CD4-positive, alpha-beta T cell treated with Interleukin-17A for 4 hours (primary cell): ENCODE data around the gene SSBP3.

Experiments used
- DNase-seq: peaks from one replicate; pipeline ENCODE4 v3.0.0-alpha.2; 2020; ENCODE audit warnings: mixed read lengths

SSBP3 gene

DNA sequence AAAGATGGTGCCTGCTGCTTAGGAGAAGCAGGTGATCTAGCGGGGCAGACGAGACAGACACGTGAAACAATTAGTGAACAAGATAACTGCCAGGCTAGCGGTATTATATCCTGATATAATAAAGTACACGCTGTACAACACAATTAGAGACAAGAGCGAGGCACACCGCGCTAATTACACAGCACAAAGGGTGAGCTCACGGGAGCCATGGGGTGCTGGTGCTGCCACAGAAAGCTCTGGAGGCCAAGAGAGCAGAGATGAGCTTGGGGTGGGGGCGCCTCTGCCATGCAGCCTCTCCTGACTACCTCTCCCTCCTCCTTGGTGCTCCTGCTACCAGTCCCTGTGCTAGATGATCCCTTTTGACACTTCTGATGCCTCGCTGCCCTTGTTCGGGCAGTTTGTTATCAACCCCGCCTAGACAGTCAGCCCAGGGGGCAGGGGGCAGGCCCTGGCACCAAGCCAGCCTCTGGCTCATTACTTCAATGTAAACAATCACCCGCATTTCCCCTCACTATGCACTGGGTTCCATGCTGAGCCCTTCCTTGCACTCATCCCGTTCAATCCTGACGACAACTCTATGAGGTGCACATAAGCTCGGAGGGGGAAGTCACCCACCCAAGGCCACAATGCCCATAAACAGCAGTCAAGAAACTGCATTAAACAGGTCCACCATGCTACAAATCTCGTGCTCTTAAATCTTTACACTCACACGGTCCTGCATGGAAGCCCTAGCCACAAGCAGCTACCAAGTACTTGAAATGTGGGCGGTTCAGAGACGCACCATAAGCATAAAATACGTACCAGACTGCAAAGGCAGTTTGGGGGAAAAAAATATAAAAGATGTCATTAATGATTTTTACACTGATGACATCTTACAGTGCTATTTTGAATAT lies 103.0 kb downstream of the SSBP3 start:
- no peak for DNase-seq

GRCh38 chr1:54302549-54302948 lies 103.6 kb downstream of the SSBP3 start:
- no peak for DNase-seq

DNA sequence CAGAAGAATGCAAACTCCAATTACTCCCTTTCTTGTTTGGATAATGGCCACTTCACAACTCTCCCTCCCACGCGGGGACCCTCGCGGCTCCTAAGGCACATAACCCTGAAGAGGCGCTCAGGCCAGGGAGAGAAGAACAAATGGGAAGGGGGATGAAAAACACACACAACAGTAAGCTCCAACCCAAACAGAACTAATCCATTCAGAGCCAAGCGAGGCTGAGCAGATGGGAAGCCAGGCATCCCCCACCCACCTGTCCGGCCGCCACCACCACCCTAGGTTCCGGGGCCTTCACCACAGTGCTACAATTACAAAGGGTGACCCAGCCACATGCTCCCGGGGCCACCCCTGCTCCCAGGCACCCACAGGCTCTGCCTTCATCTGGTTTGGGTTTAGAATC lies 104.7 kb downstream of the SSBP3 start:
- no peak for DNase-seq

DNA sequence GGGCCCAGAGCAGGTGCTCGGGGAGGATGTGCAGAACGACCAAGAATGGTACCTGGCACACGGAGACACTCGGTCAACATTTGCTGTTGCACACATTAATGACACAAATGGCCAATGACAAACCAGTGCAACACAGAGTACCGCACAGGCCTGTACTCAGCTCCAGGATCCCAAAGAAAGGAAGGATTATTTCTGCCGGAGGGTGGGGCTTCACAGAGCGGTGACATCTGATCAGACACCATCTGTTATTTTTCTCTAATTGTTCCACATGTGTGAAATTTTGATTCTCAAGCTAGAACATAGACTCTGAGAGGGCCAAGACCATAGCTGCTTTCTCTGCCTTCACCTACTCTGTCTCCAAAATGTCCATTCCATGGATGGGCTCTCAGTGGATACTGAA lies 105.8 kb downstream of the SSBP3 start:
- DNase-seq = no peak

DNA sequence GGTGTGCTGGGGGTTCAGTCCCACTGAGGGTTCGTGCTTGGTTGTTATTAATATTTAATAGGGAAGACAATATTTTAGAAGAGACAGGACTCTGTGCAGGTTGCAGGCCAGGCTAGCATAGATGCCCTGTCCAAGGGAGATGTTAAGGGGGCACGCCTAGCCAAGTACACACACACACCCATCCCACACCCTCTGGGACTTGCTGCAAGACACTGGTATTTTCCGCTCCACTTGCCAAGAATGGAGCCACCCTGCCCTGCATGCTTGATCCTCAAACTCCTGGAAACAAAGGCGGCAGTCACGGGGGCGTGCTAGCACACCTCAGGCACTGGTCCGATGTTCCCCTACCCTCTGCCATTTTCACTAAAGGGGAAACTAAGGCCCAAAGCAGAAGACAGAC lies 107.2 kb downstream of the SSBP3 start:
- no peak for DNase-seq

DNA sequence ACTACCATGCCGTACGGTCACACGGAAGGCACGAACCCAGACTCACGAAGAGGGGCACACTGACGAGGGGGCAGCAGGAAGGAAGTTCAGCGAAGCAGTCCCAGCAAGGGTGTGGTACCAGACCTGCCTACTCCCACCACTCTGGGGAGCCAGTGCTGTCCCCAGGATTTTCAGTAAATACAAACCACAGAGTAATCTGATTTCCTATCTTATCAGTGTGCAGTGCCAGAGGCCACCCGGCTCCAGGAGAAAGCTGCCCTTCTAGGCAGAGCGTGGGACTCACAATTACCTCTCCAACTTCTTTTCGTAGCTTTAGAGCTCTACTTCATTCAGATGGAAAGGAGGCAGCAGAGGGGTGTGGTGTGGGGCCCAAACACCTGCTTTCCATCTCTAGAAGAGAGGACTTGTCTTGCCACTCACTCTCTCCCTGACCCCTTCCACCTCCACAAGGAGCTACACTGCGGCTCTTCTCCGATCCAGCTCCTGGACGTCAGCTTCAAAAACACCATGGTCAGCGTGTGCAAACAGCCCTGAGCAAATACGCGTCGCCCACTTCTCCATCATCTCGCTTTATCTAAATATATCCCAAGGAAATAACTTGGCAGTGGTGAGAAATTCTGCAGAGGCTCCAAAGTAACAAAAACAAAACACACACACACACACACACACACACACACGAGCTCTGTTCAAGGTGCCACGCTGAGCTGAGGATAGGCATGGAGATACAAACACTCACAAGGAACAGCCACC lies 107.7 kb downstream of the SSBP3 start:
- no peak for DNase-seq

DNA sequence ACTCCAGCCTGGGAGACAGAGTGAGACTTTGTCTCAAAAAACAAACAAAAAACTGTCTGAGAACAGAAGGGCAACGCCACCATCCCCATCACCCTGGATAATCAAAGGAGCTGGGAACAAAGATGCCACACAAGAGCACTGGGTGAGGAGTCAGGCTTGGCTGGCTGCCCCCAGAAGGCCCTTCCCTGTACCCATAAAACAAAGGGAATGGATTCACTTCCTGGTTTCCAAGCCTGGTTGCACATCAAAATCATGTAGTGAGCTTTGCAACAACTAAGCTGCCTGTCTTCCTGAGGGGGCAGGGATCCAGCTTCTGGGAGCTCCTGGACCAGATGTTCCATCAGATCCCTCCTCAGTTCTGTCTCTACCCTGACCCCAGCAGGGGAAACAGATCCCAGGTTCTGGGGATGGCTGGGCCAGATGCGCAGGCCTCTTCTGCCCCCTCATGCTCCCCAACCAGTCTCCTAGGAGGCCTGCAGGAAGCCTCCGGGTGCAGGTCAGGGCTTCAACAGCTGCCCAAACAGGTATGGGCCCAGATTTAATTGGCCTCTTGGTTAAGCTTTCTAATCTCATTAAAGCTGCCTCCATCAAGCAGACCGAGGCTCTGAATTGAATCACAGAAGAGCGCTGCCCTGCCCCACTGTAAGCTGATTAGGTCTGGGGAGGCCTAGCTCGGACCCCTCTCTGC lies 108.5 kb downstream of the SSBP3 start:
- no peak for DNase-seq

DNA sequence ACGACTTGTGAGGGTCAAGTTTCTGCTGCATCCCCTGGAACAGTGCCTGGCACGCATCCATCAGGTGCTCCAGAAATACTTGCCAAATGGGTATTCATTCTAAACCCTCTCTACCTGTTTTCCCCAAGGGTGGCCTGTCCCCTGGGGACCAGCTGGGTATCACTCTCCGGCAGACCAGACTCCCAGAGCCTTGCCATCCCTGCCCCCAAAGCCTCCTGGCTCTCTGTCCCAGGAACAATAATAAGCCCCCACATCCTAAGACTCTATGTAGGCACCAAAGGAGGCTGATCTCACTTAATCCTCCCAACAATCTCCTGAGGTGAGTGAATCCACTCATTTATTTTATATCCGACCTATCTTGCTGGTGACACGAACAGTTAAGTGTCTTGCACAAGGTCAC lies 109.5 kb downstream of the SSBP3 start:
- DNase-seq = no peak

GRCh38 chr1:54294887-54295286 lies 111.3 kb downstream of the SSBP3 start:
- DNase-seq = no peak

GRCh38 chr1:54292002-54292911 lies 113.9 kb downstream of the SSBP3 start:
- DNase-seq = no peak

DNA sequence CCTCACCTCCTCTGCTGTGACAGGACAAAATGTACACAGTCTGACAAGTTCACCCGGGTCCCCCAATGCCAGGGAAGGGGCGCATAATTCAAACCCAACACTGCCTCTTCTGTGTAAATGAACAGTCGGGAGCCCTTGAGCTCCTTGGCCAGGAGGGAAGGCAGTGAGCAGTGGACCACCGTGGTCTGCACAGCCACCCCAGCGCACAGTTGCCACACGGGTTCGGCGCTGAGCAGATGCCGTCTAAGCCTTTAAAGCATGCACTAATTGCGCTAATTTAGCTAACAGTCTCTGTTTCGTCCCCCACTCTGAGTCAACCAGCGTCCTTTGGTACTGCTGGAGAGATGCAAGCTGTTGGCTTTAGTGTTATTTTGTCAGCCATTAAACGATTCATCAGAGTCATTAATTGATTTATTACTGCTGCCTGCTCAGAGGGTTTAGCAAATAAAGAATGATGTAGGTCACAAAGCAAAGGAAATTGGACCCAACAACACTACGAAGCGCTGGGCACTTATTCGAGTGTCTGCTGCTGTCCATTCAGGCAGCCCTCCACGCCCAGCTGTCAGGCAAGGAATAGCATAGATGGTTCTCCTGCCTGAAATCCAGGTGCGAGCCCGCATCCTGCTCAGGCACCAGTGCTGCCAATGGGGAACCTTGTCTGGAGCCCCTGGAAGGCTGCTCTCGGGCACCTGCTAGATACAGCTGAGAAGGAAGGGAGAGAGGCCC lies 114.8 kb downstream of the SSBP3 start:
- DNase-seq = no peak

- peak; percentile 29 for DNase-seq
Observed at GRCh38 chr1:54290506-54291184, 115.5 kb downstream of the SSBP3 start.

DNA sequence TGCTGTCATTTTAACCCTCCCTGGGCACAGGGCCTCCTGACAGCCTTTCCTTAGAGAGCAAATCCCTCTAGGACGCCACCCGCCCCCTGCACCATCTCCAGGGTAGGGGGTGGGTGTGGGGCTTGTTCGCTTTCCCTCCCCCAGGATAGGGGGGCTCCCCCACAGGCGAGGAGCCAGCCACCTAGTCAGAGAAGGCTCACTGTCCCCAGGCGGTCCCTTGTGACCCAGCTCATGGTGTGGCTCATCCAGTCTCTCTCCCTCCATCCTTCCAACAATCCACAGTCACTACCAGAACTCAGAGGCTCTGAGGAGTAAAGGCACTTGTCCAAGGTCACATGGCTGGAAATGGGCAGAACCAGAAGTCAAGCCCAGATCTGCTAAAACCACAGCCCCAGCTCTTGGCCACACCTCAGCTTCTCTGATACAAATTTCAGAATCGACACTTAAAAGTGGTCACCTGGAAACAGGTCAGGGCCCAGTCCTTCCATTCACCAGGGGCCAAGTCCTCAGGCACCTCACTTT lies 116.4 kb downstream of the SSBP3 start:
- DNase-seq = no peak

GRCh38 chr1:54287801-54288211 lies 118.4 kb downstream of the SSBP3 start:
- no peak for DNase-seq

DNA sequence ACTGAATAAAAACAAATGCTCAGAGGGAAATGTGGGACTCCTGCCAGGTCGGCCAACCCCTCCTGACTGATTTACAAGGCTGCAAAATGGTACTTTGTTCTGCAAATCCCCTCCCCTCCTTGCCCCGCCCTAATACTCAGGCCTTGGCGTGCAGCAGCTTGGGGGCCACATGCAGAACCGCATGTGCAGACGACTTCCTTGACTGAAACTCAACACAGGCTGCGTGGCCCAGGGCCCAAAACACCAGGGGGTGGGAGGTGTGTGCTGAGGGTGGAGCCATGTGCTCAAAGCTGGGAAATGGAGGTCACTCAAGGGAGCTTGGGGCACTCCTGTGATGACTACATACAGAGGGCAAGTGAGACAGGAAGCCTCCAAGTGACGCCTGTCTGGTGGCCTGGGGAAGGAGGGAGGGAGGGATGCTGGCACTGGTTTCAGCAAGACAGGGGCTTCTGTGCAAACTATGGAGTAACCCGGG lies 119.0 kb downstream of the SSBP3 start:
- DNase-seq = peak; percentile 83

DNA sequence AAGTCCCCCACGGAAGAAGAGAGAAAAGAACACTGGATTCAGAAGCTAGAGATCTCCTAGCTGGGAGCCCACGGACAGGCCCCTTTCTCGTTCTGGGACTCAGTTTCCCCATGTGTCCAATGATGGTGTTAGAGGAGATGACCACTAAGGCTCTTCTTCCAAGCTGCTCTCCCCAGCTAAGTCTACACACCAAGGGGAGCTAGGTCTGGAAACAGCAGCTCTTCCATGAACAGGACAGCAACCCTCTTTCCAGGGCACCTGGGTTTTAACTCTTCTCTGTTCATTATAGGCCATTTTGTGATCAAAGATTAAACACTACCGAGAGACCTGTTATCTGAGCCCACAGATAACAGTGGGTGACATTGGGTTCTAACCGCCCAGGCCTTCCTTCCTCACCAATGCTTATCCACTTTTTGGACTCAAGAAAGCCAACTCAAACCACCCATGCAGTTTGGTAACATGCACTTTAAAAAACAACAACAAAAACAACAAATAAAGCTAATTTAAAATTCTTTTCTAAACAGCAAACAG lies 120.3 kb downstream of the SSBP3 start:
- no peak for DNase-seq

GRCh38 chr1:54284781-54285529 lies 121.2 kb downstream of the SSBP3 start:
- DNase-seq = peak; percentile 71

DNA sequence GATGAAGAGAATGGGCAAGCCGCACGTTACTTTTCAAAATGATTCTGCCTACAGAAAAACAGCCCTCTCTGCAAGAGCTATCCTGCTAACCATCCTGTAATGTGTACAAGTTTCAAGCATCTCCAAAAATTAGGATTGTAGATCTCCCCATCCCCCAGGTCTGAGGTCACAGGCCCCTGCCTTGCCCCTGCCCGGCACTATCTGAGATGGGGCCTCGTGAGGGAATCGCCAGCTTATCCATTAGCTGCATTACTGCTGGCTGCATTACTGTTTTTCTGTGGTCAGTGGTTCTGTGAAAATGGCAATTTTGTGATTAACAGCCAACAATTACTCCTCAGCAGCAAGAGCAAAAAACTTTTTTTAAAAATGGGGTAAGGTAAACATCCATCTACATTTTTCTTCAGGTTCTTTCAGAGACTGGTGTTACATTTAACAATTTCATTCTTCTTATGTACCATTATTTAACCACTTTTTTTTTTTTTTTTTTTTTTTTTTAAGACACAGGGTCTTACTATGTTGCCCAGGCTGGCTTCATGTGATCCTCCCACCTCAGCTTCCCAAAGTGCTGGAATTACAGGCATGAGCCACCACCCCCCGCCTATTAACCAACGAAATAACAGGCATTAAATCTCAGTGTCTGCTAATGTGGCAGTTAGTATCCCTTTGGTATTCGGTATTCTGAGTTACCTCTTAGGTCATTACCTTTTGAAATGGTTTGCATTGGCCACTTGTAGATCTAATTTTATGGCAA lies 122.4 kb downstream of the SSBP3 start:
- DNase-seq = no peak
